Measurements from ENCODE around the gene PPP2R5C. TPM values are rescaled to one million over a fixed set of nuclear protein-coding genes. Genes with fewer than 3 reads are reported as not detected.
A peak's percentile ranks its signal among the peaks of the same experiment; 100 is the strongest.

The PPP2R5C gene
- total and polyA plus RNA-seq, 2 donors from 2014 or later = 65.6 to 129 TPM

DNA sequence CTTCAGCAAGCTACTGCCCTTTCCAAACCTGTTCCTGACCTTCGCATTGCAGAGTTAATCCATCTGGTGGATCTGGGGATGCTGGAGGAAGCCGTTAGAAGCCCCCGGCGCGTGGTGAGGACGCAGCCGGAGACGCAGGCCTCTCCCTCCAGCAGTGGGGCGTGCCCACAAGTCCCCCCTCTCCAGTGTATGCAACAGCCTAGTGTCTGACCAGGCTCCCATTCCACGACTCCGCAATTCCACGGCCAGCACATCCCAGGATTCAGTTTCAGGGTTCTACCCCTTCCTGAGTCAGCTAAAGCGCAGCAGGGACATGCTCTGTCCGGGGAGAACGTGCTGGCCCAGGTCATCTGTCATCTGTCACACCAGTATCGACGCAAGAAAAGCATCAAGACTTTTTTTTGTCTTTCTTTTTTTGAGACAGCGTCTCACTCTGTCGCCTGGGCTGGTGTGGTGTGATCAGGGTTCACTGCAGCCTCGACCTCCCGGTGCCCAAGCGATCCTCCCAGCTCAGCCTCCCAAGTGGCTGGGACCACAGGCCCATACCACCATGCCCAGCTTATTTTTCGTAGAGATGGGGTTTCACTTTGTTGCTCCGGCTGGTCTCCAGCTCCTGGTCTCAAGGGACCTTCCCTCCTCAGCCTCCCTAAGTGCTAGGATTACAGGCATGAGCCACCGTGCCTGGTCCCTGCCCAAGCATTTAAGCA is 194.8 kb downstream of the PPP2R5C start:
- Histone ChIP-seq H3K4me1 (ENCODE audit: control insufficient read depth in 2 of 3, insufficient read depth in 2 of 3, low read depth in 1 of 3, low read length in 3 of 3) (peaks cover 0 to 3% (median 0%) of the 10 kb centered on the region in 3 donors), H3K4me3 (ENCODE audit: low read length in 3 of 3) (no peak overlapping the region), H3K27ac (ENCODE audit: low read depth in 2 of 2, low read length in 2 of 2) (no peak overlapping the region), H3K27me3 (ENCODE audit: control insufficient read depth, insufficient read depth, low read length) (no peaks in the 10 kb centered on the region), H3K9me3 (ENCODE audit: control insufficient read depth in 2 of 3, insufficient read depth in 1 of 3, low read length in 3 of 3) (no peaks in the 10 kb centered on the region), H3K9ac (ENCODE audit: low read length in 3 of 3) (no peak overlapping the region), H3K36me3 (ENCODE audit: control insufficient read depth in 2 of 3, insufficient read depth in 3 of 3, low read length in 3 of 3) (no peaks in the 10 kb centered on the region)
- no peak for TF ChIP-seq CTCF (IDR thresholded peaks at IDR 0.05; ENCODE audit: borderline replicate concordance, extremely low read depth, insufficient read depth)
- peak in 1 of 5 donors; percentile 62 for DNase-seq
- FAIRE-seq = no peak
- intact Hi-C loops (cut with DNase I) = no loop called here

- no peak for FAIRE-seq
These were observed 196.1 kb downstream of the PPP2R5C start for GRCh38 chr14:101957406-101958234.

GRCh38 chr14:101958418-101959180 is 197.1 kb downstream of the PPP2R5C start:
- H3K4me3 ChIP-seq (ENCODE audit: low read length in 3 of 3) = no peak overlapping the region
- H3K27ac ChIP-seq (ENCODE audit: low read depth in 2 of 2, low read length in 2 of 2) = no peak overlapping the region
- TF ChIP-seq CTCF (IDR thresholded peaks at IDR 0.05; ENCODE audit: borderline replicate concordance, extremely low read depth, insufficient read depth) = no peak
- no peaks in the 10 kb centered on the region for H3K27me3 ChIP-seq (ENCODE audit: control insufficient read depth, insufficient read depth, low read length)
- peaks cover 0 to 4% (median 0%) of the 10 kb centered on the region in 3 donors for H3K4me1 ChIP-seq (ENCODE audit: control insufficient read depth in 2 of 3, insufficient read depth in 2 of 3, low read depth in 1 of 3, low read length in 3 of 3)
- DNase-seq (peak in 1 of 5 donors; percentile 39), FAIRE-seq (no peak)
- intact Hi-C loops (cut with DNase I) = no loop called here
- no peaks in the 10 kb centered on the region for H3K36me3 ChIP-seq (ENCODE audit: control insufficient read depth in 2 of 3, insufficient read depth in 3 of 3, low read length in 3 of 3)
- H3K9me3 ChIP-seq (ENCODE audit: control insufficient read depth in 2 of 3, insufficient read depth in 1 of 3, low read length in 3 of 3) = no peaks in the 10 kb centered on the region
- H3K9ac ChIP-seq (ENCODE audit: low read length in 3 of 3) = no peak overlapping the region

More at GRCh38 chr14:101957406-101958234, 196.1 kb downstream of the PPP2R5C start:
- intact Hi-C loops (cut with DNase I) = no loop called here
- Histone ChIP-seq H3K9me3 (ENCODE audit: control insufficient read depth in 2 of 3, insufficient read depth in 1 of 3, low read length in 3 of 3) (no peaks in the 10 kb centered on the region), H3K36me3 (ENCODE audit: control insufficient read depth in 2 of 3, insufficient read depth in 3 of 3, low read length in 3 of 3) (no peaks in the 10 kb centered on the region), H3K4me1 (ENCODE audit: control insufficient read depth in 2 of 3, insufficient read depth in 2 of 3, low read depth in 1 of 3, low read length in 3 of 3) (peaks cover 0 to 3% (median 0%) of the 10 kb centered on the region in 3 donors), H3K4me3 (ENCODE audit: low read length in 3 of 3) (no peak overlapping the region), H3K9ac (ENCODE audit: low read length in 3 of 3) (no peak overlapping the region), H3K27ac (ENCODE audit: low read depth in 2 of 2, low read length in 2 of 2) (no peak overlapping the region), H3K27me3 (ENCODE audit: control insufficient read depth, insufficient read depth, low read length) (no peaks in the 10 kb centered on the region)
- DNase-seq = no peak
- no peak for TF ChIP-seq CTCF (IDR thresholded peaks at IDR 0.05; ENCODE audit: borderline replicate concordance, extremely low read depth, insufficient read depth)

Measured in kidney (tissue), 14 donors.